Effector memory CD4-positive, alpha-beta T cell (primary cell): ENCODE data around the gene FXYD1.

ENCODE experiments used
- DNase-seq, 3 donors: peaks; one replicate each; pipeline ENCODE4 v3.0.0-alpha.2; 2020
- H3K27ac ChIP-seq: 2 replicates; pipeline ENCODE4 v1.7.0; 2013; ENCODE audit warnings: mild to moderate bottlenecking, low read length, moderate library complexity; ENCODE audit not compliant: insufficient read depth, poor library complexity, severe bottlenecking
- H3K27me3 ChIP-seq: replicated peaks from 2 replicates; pipeline ENCODE4 v1.7.0; 2013; ENCODE audit warnings: mild to moderate bottlenecking, low read length; ENCODE audit not compliant: insufficient read depth, control insufficient read depth, poor library complexity, severe bottlenecking
- H3K36me3 ChIP-seq: 2 replicates; pipeline ENCODE4 v1.7.0; 2013; ENCODE audit warnings: mild to moderate bottlenecking, low read length, moderate library complexity; ENCODE audit not compliant: control insufficient read depth, insufficient read depth
- H3K4me1 ChIP-seq: 2 replicates; pipeline ENCODE4 v1.7.0; 2013; ENCODE audit warnings: low read length, mild to moderate bottlenecking; ENCODE audit not compliant: control insufficient read depth, insufficient read depth, poor library complexity, severe bottlenecking
- H3K4me3 ChIP-seq: 2 replicates; pipeline ENCODE4 v1.7.0; 2013; ENCODE audit warnings: low read length, low read depth, mild to moderate bottlenecking; ENCODE audit not compliant: insufficient read depth, poor library complexity, severe bottlenecking
- H3K9me3 ChIP-seq: 2 replicates; pipeline ENCODE4 v1.7.0; 2013; ENCODE audit warnings: mild to moderate bottlenecking, low read length, moderate library complexity; ENCODE audit not compliant: control insufficient read depth

FXYD1 gene

DNA sequence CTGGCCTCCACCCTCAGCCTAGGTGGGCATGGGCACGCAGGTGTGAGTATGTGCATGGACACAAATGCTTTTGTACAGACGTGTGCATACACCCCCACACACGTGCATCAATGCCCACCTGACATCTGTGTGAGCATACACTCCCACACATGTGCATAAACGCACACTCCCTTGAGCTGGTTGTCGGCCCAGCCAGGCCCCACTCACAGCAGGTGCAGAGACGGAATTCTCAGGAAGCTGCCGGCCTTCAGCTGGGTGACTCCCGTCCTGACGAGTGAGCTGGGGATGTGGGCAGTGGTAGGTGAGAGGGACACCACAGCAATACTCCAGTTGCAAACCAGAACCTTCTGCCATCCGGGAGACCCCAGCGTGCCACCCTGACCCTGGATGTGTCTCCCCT lies 4.8 kb upstream of the FXYD1 start:
- Histone ChIP-seq H3K27ac (no peak overlapping the region), H3K9me3 (no peaks in the 10 kb centered on the region), H3K36me3 (no peaks in the 10 kb centered on the region), H3K4me3 (no peak overlapping the region), H3K4me1 (no peaks in the 10 kb centered on the region), H3K27me3 (no peaks in the 10 kb centered on the region)
- no peak for DNase-seq

GRCh38 chr19:35134601-35135242 lies 3.9 kb upstream of the FXYD1 start, which contains the start of gene LGI4:
LGI4 (minus strand) TSS chr19:35135059; CDS start chr19:35134680, 379 bp downstream.
- Histone ChIP-seq H3K27me3 (no peaks in the 10 kb centered on the region), H3K4me3 (no peak within 1 kb of the TSS)
- DNase-seq, result no peak

DNA sequence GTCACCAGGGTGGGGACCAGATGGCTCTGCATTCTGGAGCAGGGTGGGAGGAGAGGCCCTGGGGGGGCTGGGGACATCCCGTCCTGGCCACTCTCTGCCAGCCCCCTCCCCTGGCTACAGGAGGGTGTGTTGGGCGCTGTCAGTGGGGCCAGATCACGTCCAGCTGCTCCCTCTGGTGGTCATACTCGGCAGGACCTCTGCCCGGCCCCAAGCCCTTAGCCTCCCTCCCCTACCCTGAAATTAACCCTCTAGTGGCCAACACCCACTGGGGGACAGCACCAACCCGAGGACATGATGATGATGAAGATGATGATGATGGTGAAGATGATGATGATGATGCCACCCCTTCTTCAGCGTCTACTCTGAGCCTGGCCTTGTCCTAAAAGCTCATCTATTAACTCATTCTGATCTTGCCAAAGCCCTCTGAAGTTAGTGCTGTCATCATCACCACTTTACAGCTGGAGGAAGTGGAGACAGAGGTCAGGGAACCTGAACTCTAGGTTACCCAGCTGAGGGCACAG lies 3.2 kb upstream of the FXYD1 start:
- peak in 1 of 3 donors; percentile 36 for DNase-seq
- H3K4me3 ChIP-seq, result no peak overlapping the region
- no peaks in the 10 kb centered on the region for H3K9me3 ChIP-seq
- H3K27me3 ChIP-seq, result no peaks in the 10 kb centered on the region
- no peak overlapping the region for H3K27ac ChIP-seq
- peaks cover 1% of the 10 kb centered on the region for H3K4me1 ChIP-seq
- no peaks in the 10 kb centered on the region for H3K36me3 ChIP-seq

More at GRCh38 chr19:35134601-35135242, 3.9 kb upstream of the FXYD1 start, which contains the start of gene LGI4:
- no peaks in the 10 kb centered on the region for H3K36me3 ChIP-seq
- H3K9me3 ChIP-seq, result no peaks in the 10 kb centered on the region
- no peak within 1 kb of the TSS for H3K27ac ChIP-seq
- H3K4me1 ChIP-seq, result no peaks in the 10 kb centered on the region

DNA sequence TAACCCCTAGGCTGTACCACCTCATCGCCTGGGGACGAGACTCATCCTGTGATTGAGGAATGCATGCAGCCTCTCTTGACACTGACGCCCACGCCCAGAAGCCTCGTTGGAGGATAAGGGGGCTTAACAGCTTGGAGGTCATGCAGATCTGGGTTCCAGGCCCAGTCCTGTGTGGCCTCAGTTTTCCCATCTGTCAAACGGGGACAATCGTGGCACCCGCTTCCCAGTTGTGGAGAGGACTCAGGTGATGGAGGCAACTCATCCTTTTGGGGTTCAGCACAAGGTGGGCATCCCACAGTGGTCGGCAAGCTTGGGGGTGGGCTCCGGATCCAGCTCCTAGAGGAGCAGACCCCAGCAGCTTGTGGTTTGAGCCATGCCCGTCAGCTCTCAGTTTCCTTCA lies 2.4 kb upstream of the FXYD1 start:
- Histone ChIP-seq H3K4me1 (peaks cover 8% of the 10 kb centered on the region), H3K9me3 (no peaks in the 10 kb centered on the region)

DNA sequence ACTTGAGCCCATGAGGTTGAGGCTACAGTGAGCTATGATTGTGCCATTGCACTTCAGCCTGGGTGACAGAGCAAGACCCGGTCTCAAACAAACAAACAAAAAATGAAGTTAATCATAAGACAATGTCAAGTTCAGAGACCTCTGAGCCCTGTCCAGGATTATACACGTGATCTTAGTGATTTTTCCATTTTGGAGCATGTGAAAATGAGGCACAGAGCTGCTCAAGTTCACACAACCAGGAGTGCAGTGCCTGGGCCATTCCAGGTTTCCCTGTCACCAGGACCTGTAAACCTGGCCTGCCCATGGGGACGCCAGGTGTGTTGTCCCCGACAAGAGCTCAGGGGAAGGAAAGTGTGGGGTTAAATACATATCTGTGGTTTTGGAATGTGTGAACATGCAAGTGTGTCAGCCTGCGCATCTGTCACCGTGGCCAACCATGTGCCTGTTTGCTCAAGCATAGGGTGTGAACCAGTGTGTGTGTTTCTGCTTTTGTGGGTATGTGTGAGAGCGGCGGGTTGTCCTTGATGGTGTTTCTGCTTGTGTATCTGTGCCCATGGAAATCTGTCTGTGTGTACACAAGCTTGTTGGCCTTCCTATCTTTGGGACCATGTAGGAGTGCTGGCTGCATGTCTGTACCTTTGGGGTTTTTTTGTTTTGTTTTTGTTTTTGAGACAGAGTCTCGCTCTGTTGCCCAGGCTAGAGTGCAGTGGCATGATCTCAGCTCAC lies 1.5 kb upstream of the FXYD1 start:
- H3K4me1 ChIP-seq, result peaks cover 16% of the 10 kb centered on the region
- no peak for DNase-seq
- H3K27ac ChIP-seq, result no peak overlapping the region
- H3K9me3 ChIP-seq, result no peaks in the 10 kb centered on the region
- no peak overlapping the region for H3K4me3 ChIP-seq
- H3K27me3 ChIP-seq, result no peaks in the 10 kb centered on the region
- no peaks in the 10 kb centered on the region for H3K36me3 ChIP-seq

More for the DNA sequence above, 2.4 kb upstream of the FXYD1 start:
- Histone ChIP-seq H3K36me3 (no peaks in the 10 kb centered on the region), H3K27me3 (no peaks in the 10 kb centered on the region), H3K4me3 (no peak overlapping the region), H3K27ac (no peak overlapping the region)
- no peak for DNase-seq

DNA sequence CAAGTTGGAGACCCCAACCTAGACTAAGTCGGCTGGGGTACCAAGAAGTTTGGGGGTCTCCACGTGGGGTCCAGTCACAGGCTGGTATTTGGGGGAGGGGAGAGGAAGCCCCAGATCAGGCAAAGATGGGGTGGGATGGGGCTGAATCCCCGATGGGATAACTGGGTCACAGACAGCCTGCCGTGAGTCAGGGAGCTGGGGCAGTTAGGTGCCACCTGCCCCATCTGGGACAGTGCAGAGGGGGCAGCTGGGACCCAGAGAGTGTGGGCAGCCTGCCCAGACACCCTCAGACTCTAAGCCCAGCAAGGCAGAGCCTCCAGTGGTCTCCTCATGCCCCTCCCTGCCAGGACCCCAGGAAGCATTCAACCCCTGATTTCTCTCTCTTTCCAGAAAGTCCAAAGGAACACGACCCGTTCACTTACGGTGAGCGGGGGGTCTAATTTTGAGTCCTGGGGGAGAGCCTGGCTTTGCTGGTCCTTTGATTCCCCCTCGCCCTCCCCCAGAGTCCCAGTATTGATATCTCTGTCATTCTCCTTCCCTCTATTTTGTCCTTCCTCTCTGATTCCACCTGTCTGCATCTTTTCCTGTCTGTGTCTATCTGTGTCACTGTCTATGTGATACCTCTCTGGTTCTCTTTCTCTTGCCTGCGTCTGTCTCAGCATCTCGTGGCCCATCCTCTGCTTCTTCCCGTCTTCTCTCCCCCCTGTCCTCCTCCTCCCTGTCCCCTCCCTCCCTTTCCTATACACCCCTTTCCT lies 1.8 kb downstream of the FXYD1 start:
- peaks cover 46% of the 10 kb centered on the region for H3K4me1 ChIP-seq
- H3K27me3 ChIP-seq, result no peaks in the 10 kb centered on the region
- no peak overlapping the region for H3K4me3 ChIP-seq

GRCh38 chr19:35140962-35141836 lies 2.6 kb downstream of the FXYD1 start:
- Histone ChIP-seq H3K4me1 (peaks cover 46% of the 10 kb centered on the region), H3K4me3 (peak overlapping the region; percentile 53), H3K27ac (peak overlapping the region; percentile 42), H3K27me3 (no peaks in the 10 kb centered on the region), H3K36me3 (no peaks in the 10 kb centered on the region), H3K9me3 (no peaks in the 10 kb centered on the region)
- peak; percentile 94 to 97 (median 95) for DNase-seq

More for the DNA sequence above, 1.8 kb downstream of the FXYD1 start:
- no peaks in the 10 kb centered on the region for H3K9me3 ChIP-seq
- DNase-seq, result no peak
- H3K27ac ChIP-seq, result no peak overlapping the region
- no peaks in the 10 kb centered on the region for H3K36me3 ChIP-seq

DNA sequence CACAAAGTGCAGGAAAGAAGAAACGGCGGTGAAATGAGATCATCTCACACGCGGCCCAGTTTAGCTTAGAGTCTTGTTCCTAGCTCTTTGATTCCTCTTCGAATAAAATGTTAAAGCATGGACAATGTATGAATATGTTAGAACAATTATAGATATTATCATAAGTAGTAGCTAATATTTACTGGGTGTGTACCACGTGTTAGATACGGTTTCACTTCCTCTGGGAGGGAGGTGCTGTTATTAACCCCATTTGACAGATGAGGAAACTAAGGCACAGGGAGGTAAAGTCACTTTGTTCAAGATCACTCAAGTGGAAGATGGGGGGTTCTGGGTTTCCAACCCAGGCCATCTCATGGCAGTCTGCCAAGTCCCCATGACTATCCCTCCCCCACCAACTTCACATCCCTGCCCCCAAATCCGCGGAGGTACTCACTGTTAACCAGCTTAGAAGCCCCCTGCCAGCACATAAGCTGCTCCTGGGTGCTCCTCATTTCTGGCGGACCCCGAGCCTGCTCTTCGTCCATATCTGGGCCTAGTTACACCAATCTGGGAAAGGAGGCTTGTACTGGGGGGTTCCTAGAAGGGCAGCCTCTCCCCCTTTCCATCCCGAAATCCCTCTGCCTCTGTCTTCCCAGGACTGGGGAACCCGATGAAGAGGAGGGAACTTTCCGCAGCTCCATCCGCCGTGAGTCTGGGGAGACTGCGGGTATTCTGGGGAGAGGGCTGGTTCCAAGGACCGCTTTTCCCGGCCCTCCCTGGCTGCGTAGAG lies 3.4 kb downstream of the FXYD1 start:
- H3K36me3 ChIP-seq, result no peaks in the 10 kb centered on the region
- no peaks in the 10 kb centered on the region for H3K9me3 ChIP-seq
- peak overlapping the region; percentile 42 for H3K27ac ChIP-seq
- no peak for DNase-seq
- H3K4me1 ChIP-seq, result peaks cover 46% of the 10 kb centered on the region
- H3K4me3 ChIP-seq, result peak overlapping the region; percentile 53
- H3K27me3 ChIP-seq, result no peaks in the 10 kb centered on the region
